ENCODE results near the gene PAX5. TPM values are rescaled to one million over a fixed set of nuclear protein-coding genes. Genes with fewer than 3 reads are reported as not detected.

PAX5 gene
- polyA plus RNA-seq, 1 donor from 2014 or later = not detected

DNA sequence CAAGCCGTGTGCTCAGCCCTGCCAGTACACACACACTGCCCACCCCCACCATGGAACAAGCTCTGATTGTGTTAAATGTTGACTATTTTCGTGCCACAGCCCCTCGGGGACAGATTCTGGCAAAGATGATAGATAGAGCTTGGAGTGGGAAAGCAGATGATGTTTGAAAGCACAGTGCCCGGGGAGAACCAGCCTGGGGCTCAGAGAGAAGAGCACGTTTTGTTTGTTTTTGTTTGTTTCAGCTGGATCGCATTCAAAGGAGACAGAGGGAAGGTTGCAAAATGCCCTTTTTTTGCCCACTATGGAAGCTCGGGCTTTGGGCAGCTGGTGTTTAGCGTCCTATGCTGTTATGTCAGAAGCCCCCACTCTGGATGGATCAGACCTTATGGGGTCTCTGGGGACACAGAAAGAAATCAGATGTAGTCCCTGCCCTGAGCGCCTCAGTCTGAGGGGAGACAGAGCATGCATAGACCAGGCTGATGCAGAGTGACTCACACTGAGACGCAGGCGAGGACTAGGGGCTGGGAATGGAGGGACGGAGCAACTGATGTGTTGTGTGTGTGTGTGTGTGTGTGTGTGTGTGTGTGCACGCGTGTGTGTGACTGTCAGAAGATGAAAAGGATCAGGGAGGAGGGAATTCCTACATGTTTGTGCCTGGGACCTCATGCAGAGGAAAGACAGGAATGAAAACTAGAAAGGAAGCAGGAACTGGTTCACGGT, 231.7 kb downstream of the PAX5 start:
- no peak overlapping the region for H2AFZ ChIP-seq (ENCODE audit: low read depth, low read length)
- TF ChIP-seq, protein P1, sequence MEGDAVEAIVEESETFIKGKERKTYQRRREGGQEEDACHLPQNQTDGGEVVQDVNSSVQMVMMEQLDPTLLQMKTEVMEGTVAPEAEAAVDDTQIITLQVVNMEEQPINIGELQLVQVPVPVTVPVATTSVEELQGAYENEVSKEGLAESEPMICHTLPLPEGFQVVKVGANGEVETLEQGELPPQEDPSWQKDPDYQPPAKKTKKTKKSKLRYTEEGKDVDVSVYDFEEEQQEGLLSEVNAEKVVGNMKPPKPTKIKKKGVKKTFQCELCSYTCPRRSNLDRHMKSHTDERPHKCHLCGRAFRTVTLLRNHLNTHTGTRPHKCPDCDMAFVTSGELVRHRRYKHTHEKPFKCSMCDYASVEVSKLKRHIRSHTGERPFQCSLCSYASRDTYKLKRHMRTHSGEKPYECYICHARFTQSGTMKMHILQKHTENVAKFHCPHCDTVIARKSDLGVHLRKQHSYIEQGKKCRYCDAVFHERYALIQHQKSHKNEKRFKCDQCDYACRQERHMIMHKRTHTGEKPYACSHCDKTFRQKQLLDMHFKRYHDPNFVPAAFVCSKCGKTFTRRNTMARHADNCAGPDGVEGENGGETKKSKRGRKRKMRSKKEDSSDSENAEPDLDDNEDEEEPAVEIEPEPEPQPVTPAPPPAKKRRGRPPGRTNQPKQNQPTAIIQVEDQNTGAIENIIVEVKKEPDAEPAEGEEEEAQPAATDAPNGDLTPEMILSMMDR (IDR thresholded peaks at IDR 0.05; ENCODE audit: poor library complexity, severe bottlenecking) = no peak
- H3K27ac ChIP-seq (ENCODE audit: low read length) = no peak overlapping the region
- H3F3A ChIP-seq (ENCODE audit: insufficient read depth, low read length, poor library complexity, severe bottlenecking) = no peaks in the 10 kb centered on the region
- no peak overlapping the region for H3K4me3 ChIP-seq (ENCODE audit: low read length)
- H3K27me3 ChIP-seq (ENCODE audit: insufficient read depth, low read depth, low read length) = no peaks in the 10 kb centered on the region
- H3K4me2 ChIP-seq (ENCODE audit: low read length) = no peak overlapping the region
- H3K79me2 ChIP-seq (replicated peaks; ENCODE audit: insufficient read depth, low read length) = no peaks in the 10 kb centered on the region
- H3K9ac ChIP-seq (ENCODE audit: low read length) = no peak overlapping the region
- H3K9me2 ChIP-seq (ENCODE audit: insufficient read depth, low read length) = no peaks in the 10 kb centered on the region
- H3K36me3 ChIP-seq (ENCODE audit: insufficient read depth, low read length) = no peaks in the 10 kb centered on the region
- no peaks in the 10 kb centered on the region for H3K9me3 ChIP-seq (ENCODE audit: low read length)
- no peaks in the 10 kb centered on the region for H4K20me1 ChIP-seq (ENCODE audit: insufficient read depth)

DNA sequence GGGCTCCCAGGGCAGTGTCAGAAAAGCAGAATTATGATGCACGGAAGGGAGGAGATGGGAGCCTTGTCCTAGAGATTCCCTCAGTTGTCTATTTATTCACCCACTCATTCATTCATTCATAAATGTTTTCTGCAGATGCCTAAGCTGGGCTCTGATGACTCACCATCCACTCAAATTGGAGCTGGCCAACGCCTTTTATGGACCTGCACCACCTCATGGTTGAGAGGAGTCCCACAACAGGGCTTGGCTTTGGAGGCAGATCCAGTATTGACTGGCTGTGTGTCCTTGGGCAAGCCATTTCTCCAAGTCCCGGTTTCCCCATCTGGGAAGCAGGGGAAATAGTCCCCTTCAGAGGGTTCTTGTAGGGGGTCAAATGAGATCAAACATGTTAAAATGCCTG, 233.6 kb downstream of the PAX5 start:
- no peak overlapping the region for H3K27ac ChIP-seq (ENCODE audit: low read length)
- TF ChIP-seq EZH2 (IDR thresholded peaks at IDR 0.05; ENCODE audit: borderline replicate concordance, insufficient read depth, low read length, poor library complexity, severe bottlenecking) = no peak

DNA sequence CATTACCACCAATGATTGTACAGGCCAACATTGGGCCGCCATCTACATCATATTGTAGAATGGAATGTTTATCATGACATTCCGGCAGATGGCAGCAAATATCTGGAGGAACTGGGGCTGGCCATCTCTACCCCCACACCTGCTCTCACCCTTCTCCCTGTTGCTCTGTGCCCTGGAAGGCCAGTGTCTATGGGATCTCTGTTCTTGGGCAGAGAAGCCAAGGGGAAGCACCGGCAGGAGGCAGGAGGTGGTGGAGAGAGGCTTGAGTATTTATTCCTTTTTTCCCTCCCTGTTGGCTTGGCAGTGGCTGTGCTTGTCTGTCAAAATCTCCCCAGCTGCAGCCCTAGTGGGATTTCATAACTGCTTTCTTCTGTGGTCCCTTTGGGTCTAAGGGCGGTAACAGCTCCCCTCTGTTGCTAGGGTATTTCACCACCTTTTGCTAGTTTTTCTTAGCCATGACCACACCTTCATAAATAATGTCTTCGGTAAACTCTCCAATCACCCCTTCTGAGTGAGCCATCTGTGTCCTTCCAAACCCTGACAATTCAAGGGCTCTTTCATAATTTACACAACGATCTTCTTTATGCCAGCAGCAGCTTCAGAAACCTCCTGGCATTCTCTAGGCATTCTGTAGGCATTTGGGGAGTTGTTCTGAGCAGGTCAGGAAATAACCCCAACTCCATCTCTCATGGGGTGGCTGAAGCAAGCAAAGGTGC, 235.6 kb downstream of the PAX5 start:
- no peaks in the 10 kb centered on the region for H3K9me2 ChIP-seq (ENCODE audit: insufficient read depth, low read length)
- no peak overlapping the region for H3K9ac ChIP-seq (ENCODE audit: low read length)
- H3K27ac ChIP-seq (ENCODE audit: low read length) = no peak overlapping the region
- H3K79me2 ChIP-seq (replicated peaks; ENCODE audit: insufficient read depth, low read length) = no peaks in the 10 kb centered on the region
- H3K36me3 ChIP-seq (ENCODE audit: insufficient read depth, low read length) = no peaks in the 10 kb centered on the region
- no peak overlapping the region for H3K4me3 ChIP-seq (ENCODE audit: low read length)
- no peaks in the 10 kb centered on the region for H3K9me3 ChIP-seq (ENCODE audit: low read length)
- no peaks in the 10 kb centered on the region for H3K27me3 ChIP-seq (ENCODE audit: insufficient read depth, low read depth, low read length)
- H3K4me2 ChIP-seq (ENCODE audit: low read length) = no peak overlapping the region
- H4K20me1 ChIP-seq (ENCODE audit: insufficient read depth) = no peaks in the 10 kb centered on the region
- peak; percentile 67 for TF ChIP-seq SMC3 (conservative IDR thresholded peaks at IDR 0.05; ENCODE audit: poor library complexity)
- TF ChIP-seq POLR2AphosphoS5 (IDR thresholded peaks at IDR 0.05) = no peak
- TF ChIP-seq, protein P2, sequence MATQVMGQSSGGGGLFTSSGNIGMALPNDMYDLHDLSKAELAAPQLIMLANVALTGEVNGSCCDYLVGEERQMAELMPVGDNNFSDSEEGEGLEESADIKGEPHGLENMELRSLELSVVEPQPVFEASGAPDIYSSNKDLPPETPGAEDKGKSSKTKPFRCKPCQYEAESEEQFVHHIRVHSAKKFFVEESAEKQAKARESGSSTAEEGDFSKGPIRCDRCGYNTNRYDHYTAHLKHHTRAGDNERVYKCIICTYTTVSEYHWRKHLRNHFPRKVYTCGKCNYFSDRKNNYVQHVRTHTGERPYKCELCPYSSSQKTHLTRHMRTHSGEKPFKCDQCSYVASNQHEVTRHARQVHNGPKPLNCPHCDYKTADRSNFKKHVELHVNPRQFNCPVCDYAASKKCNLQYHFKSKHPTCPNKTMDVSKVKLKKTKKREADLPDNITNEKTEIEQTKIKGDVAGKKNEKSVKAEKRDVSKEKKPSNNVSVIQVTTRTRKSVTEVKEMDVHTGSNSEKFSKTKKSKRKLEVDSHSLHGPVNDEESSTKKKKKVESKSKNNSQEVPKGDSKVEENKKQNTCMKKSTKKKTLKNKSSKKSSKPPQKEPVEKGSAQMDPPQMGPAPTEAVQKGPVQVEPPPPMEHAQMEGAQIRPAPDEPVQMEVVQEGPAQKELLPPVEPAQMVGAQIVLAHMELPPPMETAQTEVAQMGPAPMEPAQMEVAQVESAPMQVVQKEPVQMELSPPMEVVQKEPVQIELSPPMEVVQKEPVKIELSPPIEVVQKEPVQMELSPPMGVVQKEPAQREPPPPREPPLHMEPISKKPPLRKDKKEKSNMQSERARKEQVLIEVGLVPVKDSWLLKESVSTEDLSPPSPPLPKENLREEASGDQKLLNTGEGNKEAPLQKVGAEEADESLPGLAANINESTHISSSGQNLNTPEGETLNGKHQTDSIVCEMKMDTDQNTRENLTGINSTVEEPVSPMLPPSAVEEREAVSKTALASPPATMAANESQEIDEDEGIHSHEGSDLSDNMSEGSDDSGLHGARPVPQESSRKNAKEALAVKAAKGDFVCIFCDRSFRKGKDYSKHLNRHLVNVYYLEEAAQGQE (IDR thresholded peaks at IDR 0.05; ENCODE audit: borderline replicate concordance) = no peak
- no peak for TF ChIP-seq EP300 (conservative IDR thresholded peaks at IDR 0.05; ENCODE audit: poor library complexity, severe bottlenecking)
- TF ChIP-seq RAD21 (conservative IDR thresholded peaks at IDR 0.05) = peak; percentile 69
- no peak for TF ChIP-seq TAF1 (IDR thresholded peaks at IDR 0.05; ENCODE audit: low read depth)
- TF ChIP-seq, protein P1 (IDR thresholded peaks at IDR 0.05; ENCODE audit: poor library complexity, severe bottlenecking) = peak; percentile 62
- no peak overlapping the region for H2AFZ ChIP-seq (ENCODE audit: low read depth, low read length)
- H3F3A ChIP-seq (ENCODE audit: insufficient read depth, low read length, poor library complexity, severe bottlenecking) = no peaks in the 10 kb centered on the region

More for the DNA sequence above, 233.6 kb downstream of the PAX5 start:
- Histone ChIP-seq H3K4me2 (ENCODE audit: low read length) (no peak overlapping the region), H3F3A (ENCODE audit: insufficient read depth, low read length, poor library complexity, severe bottlenecking) (no peaks in the 10 kb centered on the region), H3K9ac (ENCODE audit: low read length) (no peak overlapping the region), H3K9me3 (ENCODE audit: low read length) (no peaks in the 10 kb centered on the region), H2AFZ (ENCODE audit: low read depth, low read length) (no peak overlapping the region), H3K79me2 (replicated peaks; ENCODE audit: insufficient read depth, low read length) (no peaks in the 10 kb centered on the region), H3K4me3 (ENCODE audit: low read length) (no peak overlapping the region), H3K9me2 (ENCODE audit: insufficient read depth, low read length) (no peaks in the 10 kb centered on the region), H3K36me3 (ENCODE audit: insufficient read depth, low read length) (no peaks in the 10 kb centered on the region), H3K27me3 (ENCODE audit: insufficient read depth, low read depth, low read length) (no peaks in the 10 kb centered on the region), H4K20me1 (ENCODE audit: insufficient read depth) (no peaks in the 10 kb centered on the region)
